GM21423 (cell line): Measurements from ENCODE around the gene MRPS5.
"Not testable (repeated sequence)": the region's sequence is repeated elsewhere in the genome, so short reads cannot be mapped to it uniquely, and the experiment has no call there.

Experiments used
- ATAC-seq: cut with Tn5 transposase; IDR thresholded peaks from one replicate; pipeline ENCODE4 v1.9.1; 2021; ENCODE audit warnings: mild to moderate bottlenecking, moderate library complexity; ENCODE audit not compliant: unreplicated experiment

The MRPS5 gene

DNA sequence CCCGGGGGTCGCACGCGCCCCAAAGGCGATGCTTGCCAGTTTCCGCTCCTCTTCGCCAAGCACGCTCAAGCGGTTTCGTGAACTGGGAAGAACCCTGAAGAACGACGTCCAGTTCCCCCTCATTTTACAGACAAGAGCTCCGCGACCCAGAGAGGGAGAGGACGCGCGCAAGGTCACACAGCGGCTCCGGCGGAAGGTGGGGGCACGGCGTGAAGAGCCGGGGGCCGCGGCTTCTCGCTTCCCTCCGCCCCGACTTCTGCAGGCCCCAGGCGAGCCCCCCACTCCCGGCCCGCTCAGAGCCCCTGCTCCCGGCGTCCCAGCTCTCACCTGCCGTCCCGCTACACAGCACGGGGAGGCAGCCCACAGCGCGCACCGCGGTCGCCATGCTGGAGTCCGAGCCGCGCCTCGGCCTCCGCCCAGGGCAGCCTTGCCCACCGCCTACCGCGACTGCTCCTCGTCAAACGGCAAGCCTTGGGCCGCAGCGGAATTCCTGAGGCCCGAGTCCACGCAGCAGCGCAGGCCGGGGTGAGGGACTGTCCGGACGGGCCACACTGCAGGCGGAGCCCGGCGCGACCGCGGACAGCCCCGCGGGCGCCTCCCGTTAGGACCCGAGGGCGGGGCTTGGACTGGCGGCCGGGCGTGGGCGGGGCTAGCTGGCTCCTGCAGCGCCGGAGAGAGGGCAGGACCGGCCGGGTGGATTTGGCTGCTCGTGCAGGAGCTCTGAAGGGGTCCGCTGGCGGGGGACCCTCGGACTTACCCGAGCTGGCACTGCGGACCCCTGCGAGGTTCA lies at the start of gene MRPS5:
MRPS5 (minus strand) TSS at position 402 of the 790 bp plus-strand sequence; CDS start at position 385, 17 bp downstream.
- peak; percentile 93 for ATAC-seq

DNA sequence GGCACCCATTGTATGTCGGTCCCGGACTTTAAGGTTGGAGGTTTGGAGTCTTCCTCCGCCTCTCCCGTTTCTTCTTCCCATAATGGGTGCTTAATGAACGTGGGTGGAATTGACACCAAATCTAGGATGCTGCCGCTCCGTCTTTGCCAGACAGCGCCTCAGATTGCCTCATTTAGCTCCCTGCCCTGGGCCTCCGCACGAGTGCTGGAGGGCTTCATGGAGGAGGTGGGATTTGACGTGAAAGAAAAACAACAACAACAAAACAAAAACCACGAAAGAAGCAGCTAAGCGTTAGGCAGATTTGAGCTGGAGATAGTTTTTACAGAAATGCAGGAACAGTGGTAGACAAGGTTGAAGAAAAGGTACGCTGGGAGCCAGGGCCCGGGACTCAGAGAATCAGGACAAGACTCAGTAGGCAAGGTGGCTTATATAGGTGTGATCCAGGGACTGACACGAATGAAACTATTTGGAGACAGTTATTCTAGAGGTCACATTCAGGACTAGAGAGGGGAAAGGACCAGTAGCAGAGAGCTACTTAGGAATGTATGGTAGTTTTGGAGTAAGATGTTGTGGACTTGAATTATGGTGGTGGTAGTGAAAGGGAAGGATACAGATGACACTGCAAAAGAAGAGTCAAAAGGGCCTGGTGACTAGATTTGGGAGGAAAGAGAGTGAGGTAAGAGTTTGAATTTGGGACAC lies 44.6 kb upstream of the MRPS5 start:
- ATAC-seq, result no peak

GRCh38 chr2:95165371-95166064 lies 43.9 kb upstream of the MRPS5 start, which contains the start of gene ZNF2:
Gene ZNF2, plus strand, starts transcription at chr2:95165809. Its CDS starts 10,418 bp downstream, at chr2:95176227.
- ATAC-seq, result peak; percentile 94

GRCh38 chr2:95165030-95165370 lies 43.4 kb upstream of the MRPS5 start:
- ATAC-seq, result peak; percentile 16

DNA sequence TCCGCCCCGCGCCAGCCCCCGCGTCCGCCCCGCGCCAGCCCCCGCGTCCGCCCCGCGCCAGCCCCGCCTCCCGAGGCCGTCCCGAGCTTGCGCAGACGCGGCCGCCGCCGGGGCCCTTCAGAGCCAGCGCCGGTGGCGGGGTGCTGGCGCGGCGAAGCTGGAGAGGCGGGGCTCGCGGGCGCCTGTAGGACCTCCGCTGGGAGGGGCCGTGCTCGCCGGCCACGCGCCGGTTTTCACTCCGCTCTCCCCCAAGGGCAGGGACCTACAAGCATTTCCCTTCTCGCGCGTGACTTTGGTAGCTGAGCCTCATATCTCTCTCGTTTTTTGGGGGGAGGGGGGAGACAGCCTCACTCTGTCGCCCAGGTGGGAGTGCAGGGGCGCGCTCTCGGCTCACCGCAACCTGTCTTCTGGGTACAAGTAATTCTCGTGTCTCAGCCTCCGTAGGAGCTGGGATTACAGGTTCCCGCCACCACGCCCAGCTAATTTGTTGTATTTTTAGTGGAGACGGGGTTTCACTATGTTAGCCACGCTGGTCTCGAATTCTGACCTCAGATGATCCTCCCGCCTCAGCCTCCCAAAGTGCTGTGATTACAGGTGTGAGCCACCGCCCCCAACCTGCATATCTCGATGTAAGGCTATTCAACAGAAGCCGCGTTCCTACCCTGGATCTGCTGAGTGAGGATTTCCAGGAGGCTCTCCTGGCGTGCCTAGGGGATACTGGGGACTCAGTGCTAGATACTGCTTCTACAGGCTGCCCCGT lies 38.3 kb upstream of the MRPS5 start, which contains the start of gene ZNF514:
ZNF514 (minus strand) TSS at position 159 of the 760 bp plus-strand sequence. CDS start 6,595 bp downstream, outside the sequence.
- ATAC-seq, result peak; percentile 88

DNA sequence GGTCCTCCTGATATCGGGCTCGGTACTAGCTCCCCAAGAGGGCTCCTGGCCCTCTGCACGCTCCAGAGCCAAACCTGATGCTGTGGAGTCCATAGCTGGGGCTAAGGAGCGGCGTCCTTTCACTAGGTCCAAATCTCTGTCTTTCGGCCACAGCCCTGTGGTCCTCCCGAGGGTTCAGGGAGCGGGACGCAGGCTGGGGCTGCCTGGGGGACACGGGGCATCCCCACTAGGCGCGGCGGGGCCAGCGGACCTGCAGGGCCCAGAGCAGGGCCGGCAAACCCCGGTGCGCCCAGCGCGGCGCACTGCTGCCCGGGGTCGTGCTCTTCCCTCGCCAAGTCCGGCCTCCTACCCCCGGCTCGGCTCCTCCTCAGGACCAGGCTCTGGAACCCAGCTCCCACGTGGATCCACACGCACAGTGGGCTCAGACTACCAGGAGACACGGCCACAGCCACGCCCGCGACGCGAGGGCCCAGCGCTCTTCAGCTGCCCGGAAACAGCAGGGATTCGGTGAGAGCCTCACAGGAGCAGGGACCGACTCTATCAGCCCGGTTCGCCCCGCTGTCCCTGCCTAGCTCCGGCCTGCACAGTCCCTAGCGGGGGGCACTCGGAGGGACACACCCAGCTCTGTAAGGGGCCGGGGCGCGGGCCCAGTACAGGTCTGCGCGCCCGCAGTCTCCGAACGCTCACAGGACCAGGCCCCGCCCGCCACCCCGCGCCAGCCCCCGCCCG lies 37.4 kb upstream of the MRPS5 start:
- peak; percentile 37 for ATAC-seq

DNA sequence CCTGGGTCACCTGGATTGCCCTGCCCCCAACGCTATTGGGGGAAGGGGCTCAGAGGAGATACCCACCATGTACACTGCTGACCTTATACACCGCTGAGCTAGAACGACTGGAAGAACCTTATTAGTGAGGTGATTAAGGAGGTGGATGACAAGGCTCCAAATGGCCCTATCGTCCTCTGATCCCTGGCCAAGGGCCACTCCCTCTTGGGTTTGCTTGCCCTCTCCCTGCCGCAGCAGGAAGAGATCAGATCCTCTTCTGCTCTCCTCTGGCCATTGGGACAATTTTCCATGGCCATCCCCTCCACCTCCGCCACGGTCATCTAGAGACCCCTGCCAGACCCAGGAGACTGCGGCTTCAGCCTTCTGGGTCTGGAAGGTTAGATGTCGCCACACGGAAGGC lies 36.8 kb upstream of the MRPS5 start:
- ATAC-seq, result no peak

GRCh38 chr2:95149397-95149984 lies 27.9 kb upstream of the MRPS5 start:
- no peak for ATAC-seq

- no peak for ATAC-seq
Measured at GRCh38 chr2:95143838-95144237, 22.2 kb upstream of the MRPS5 start.

GRCh38 chr2:95138702-95139101 lies 17.1 kb upstream of the MRPS5 start:
- no peak for ATAC-seq

DNA sequence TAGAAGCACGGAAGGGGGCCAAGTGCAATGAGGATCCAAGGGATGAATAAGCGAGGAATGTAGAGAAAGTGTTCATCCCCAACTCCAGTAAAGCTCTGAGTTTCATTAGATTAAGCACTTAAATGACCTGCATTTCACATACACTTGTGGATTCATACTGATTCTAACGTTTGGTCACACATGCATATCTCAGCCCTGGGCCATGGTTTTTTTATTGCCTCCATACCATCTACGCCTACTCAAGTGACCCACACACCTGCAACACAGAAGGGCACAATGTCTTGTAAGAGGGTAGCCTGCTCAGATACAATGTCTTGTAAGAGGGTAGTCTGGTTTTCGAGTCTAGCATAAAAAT lies 566 bp upstream of the MRPS5 start:
- no peak for ATAC-seq

DNA sequence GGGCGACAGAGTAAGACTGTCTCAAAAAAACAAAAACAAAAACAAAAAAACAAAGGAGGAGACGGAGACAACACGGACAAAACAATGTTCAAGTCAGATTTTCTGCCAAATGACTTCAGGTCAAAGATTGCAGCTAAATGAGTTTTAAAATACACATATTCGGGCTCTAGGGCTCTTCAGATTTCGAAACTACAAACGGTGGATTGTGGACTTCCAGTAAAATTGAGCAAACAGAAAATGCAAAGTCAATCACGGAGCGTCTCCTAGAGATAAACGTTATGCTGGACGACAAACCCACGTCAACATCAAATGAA lies 558 bp downstream of the MRPS5 start:
- no peak for ATAC-seq

DNA sequence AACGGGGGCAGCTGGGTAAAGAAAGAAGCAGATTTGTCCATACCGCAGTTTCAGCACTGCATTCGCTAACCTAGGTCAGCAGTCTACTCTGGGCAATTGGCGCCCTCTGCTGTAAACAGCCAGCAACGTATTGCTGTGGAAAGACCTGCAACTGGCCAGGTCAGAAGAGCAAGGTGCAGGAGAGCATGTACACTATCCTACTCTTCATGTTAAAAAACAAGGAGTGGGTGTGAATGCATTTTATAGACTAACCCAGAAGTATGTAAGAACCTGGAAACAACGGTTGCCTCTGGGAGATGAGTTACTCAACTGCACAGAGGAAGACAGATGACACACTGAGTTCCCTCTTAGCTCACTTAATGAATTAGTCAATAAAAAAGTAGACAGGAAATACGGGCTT lies 6.2 kb downstream of the MRPS5 start:
- ATAC-seq, result peak; percentile 94

GRCh38 chr2:95113464-95113863 lies 8.1 kb downstream of the MRPS5 start:
- ATAC-seq, result no peak

- no peak for ATAC-seq
Measured at GRCh38 chr2:95110395-95110794, 11.2 kb downstream of the MRPS5 start.

- ATAC-seq, result no peak
Measured at GRCh38 chr2:95109260-95109659, 12.3 kb downstream of the MRPS5 start.

DNA sequence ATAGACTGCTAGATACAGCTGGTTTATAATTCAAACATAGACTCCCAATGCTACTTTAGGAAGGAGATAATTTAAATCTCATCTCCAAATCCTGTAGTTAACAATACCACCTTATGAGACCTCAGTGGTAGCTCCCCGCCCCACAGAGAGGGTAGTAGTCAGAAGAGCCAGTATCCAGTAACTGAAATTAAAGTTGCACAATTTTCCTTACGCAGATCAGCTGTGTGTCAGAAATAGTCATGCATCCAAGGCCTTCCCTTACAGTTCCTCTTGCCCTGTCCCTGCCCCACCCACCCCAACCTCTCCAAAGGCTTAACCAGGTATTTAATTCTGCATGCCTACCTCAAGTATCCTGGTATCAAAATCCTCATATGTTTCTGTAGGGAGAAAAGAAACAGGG lies 15.5 kb downstream of the MRPS5 start:
- ATAC-seq, result no peak

DNA sequence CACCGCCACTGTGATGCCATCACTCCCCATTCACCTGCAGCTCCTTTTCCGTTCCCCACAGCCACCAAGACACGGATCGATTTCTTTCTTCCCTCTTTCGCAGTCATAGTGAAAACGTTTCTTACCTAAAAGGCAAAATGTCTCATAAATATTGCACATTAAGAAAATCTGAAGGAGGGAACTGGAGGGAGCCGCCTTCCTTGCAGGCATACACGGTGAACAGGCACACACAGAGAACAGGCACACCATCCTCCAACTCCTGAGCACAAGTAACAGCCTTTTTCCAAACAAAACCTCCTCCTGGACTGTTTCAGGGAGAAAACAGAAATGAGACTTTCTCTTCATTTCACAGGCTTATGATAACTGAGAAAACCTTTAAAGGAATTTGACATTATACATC lies 17.0 kb downstream of the MRPS5 start:
- no peak for ATAC-seq

GRCh38 chr2:95099910-95100309 lies 21.7 kb downstream of the MRPS5 start:
- no peak for ATAC-seq

GRCh38 chr2:95098273-95098672 lies 23.3 kb downstream of the MRPS5 start:
- ATAC-seq, result not testable (repeated sequence)
